Stomach (tissue), 9 donors: ENCODE results near the gene SUCO. TPM values are rescaled to one million over a fixed set of nuclear protein-coding genes. Genes with fewer than 3 reads are reported as not detected.
A peak's percentile ranks its signal among the peaks of the same experiment; 100 is the strongest.

ENCODE experiments used
- DNase-seq, 2 donors: peaks; one replicate each; pipeline versions ENCODE4 v3.0.0 to v3.0.0-alpha.2; 2013 to 2019
- H3K27ac ChIP-seq, 5 donors: fragments of 200-600 bp in 4 of 5; sonication (generic) in 4 of 5; one replicate each; pipeline ENCODE4 v1.5.1; 2013 to 2019; ENCODE audit warnings: mild to moderate bottlenecking in 1 of 5, moderate library complexity in 1 of 5
- H3K27me3 ChIP-seq, 3 donors: fragments of 200-600 bp; sonication (generic); one replicate each; pipeline ENCODE4 v1.5.1; 2017 to 2019; ENCODE audit warnings: mixed run types in 1 of 3
- H3K36me3 ChIP-seq, 4 donors: fragments of 200-600 bp; sonication (generic); 1 replicate in 3 of 4; 2 replicates in 1 of 4; pipeline ENCODE4 v1.5.1; 2016 to 2019
- H3K4me1 ChIP-seq, 4 donors: fragments of 200-600 bp; sonication (generic); one replicate each; pipeline ENCODE4 v1.5.1; 2016 to 2019
- H3K4me3 ChIP-seq, 4 donors: fragments of 200-600 bp; sonication (generic) in 3 of 4; one replicate each; pipeline ENCODE4 v1.5.1; 2016 to 2019; ENCODE audit warnings: mild to moderate bottlenecking in 1 of 4
- H3K9me3 ChIP-seq, 4 donors: fragments of 200-600 bp; sonication (generic); one replicate each; pipeline ENCODE4 v1.5.1; 2016 to 2019
- EP300 ChIP-seq: sonication (generic); formaldehyde crosslinking; IDR thresholded peaks from one replicate; pipeline ENCODE4 v1.6.1; 2017; ENCODE audit warnings: antibody characterized with exemption
- POLR2A ChIP-seq, 4 donors: fragments of 450-650 bp; IDR thresholded peaks; one replicate each; pipeline ENCODE4 v1.6.1; 2016; ENCODE audit warnings: antibody characterized with exemption in 4 of 4, control low read depth in 2 of 4, mild to moderate bottlenecking in 1 of 4, moderate library complexity in 1 of 4
- POLR2AphosphoS5 ChIP-seq, 3 donors: sonication (generic); formaldehyde crosslinking; IDR thresholded peaks; one replicate each; pipeline ENCODE4 v1.6.1; 2016; ENCODE audit warnings: antibody characterized with exemption in 3 of 3
- WGBS, 5 donors: extraction: QIAGEN DNeasy Blood & Tissue Kit in 3 of 5; methylation state at CpG; one replicate each; pipeline versions ENCODE4 v1.1.5 to v1.1.7; 2013 to 2018; 5-methylcytosine and 5-hydroxymethylcytosine counted together
- intact Hi-C: fragments of 100-400 bp; cut with DNase I; formaldehyde crosslinking; loops from one replicate; pipeline ENCODE4 v1.15.1; 2023; ENCODE audit warnings: low total_unique reads
- polyA plus RNA-seq, 3 donors: library from polyadenylated mRNA; stranded (reverse); fragments of 200-250 nt; gene quantifications; one replicate each; pipeline ENCODE4 v1.2.3, GENCODE V29; 2013
- total RNA-seq, 5 donors: library from RNA; depleted of rRNA; stranded (reverse); fragments of >200 nt; gene quantifications; one replicate each; pipeline versions ENCODE4 v1.1.0 to v1.2.3, GENCODE V29; 2014 to 2016
- TF ChIP-seq, protein P1 (sequence below), 7 experiments: fragments of 450-650 bp in 4 of 7; fragments of 200-600 bp in 3 of 7; sonication (generic) in 3 of 7; IDR thresholded peaks; one replicate each; pipeline ENCODE4 v1.5.1; 2016 to 2019; ENCODE audit warnings: antibody characterized with exemption in 7 of 7, control low read depth in 2 of 7, mild to moderate bottlenecking in 1 of 7
- donor health status: healthy with polysubstance abuse.
- donor health status: Bipolar disorder and iron deficiency.
- donor health status: healthy.

Gene SUCO
- total and polyA plus RNA-seq, 8 donors = 4.9 to 83.7 (median 15.8) TPM

DNA sequence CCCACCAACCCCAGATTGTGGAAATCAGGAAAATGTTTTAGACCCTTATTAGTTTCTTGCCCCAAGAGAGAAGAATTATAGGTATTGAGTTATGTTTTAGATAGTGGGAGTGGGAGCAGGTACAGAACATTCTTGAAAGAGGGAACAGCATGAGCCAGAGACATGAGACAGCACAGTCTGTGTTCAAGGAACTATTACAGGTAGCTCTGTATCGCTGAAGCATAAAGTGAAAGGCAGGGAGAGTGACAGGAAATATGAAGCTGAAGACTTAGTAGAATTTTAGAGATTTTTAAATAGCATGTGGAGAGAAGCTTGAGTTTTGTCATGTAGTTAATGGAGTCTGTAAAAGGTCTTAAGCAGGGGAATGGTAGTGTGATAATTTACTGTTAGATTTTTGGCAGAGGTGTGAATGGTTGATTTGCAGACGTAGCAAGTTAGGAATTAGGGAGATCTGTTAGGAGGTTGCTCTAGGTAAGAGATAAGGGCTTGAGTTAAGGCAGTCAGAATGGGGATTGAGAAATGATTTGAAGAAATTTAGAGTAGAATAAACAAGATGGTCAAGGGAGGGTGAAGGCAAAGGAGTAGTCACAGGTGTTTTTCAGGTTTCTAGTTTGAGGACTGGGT, 11.6 kb downstream of the SUCO start:
- Histone ChIP-seq H3K9me3 (no peaks in the 10 kb centered on the region), H3K4me1 (peaks cover 8 to 94% (median 45%) of the 10 kb centered on the region in 4 donors), H3K36me3 (no peaks in the 10 kb centered on the region), H3K4me3 (no peak overlapping the region), H3K27ac (no peak overlapping the region), H3K27me3 (no peaks in the 10 kb centered on the region)
- intact Hi-C loops = no loop called here
- TF ChIP-seq POLR2AphosphoS5 (IDR thresholded peaks at IDR 0.05) (no peak), POLR2A (IDR thresholded peaks at IDR 0.05) (no peak), EP300 (no peak)
- TF ChIP-seq, protein P1, sequence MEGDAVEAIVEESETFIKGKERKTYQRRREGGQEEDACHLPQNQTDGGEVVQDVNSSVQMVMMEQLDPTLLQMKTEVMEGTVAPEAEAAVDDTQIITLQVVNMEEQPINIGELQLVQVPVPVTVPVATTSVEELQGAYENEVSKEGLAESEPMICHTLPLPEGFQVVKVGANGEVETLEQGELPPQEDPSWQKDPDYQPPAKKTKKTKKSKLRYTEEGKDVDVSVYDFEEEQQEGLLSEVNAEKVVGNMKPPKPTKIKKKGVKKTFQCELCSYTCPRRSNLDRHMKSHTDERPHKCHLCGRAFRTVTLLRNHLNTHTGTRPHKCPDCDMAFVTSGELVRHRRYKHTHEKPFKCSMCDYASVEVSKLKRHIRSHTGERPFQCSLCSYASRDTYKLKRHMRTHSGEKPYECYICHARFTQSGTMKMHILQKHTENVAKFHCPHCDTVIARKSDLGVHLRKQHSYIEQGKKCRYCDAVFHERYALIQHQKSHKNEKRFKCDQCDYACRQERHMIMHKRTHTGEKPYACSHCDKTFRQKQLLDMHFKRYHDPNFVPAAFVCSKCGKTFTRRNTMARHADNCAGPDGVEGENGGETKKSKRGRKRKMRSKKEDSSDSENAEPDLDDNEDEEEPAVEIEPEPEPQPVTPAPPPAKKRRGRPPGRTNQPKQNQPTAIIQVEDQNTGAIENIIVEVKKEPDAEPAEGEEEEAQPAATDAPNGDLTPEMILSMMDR (IDR thresholded peaks at IDR 0.05) = no peak
- DNase-seq = no peak
- 45 to 76% (median 54%) methylated on average over 2 of the region's 2 CpGs for WGBS, 5 donors

DNA sequence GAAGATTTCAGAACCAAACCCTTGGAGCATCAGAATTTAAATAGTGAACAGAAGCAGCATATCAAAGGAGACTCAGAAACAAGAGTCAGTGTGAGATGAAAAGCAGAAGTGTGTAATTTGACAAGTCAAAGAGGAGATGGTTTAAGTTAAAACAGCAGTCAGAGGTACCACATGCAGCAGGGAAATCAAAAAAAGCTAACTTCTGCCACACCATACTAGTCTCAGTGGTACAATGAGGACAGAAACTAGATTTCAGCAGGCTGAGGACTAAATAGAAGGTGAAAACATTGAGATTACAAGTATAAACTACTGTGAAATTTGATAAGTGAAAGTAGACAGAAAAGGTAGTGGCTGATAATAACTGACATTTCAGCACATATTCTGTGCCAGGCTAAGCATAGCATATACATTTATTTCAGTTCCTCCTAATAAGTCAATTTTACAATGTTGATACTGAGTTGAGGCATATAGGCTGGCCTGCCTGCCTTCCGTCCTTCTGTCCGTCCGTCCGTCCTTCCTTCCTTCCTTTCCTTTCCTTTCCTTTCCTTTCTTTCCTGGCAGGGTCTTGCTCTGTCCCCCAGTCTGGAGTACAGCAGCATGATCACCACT, 12.6 kb downstream of the SUCO start:
- Histone ChIP-seq H3K9me3 (no peaks in the 10 kb centered on the region), H3K4me3 (no peak overlapping the region), H3K27ac (no peak overlapping the region), H3K27me3 (no peaks in the 10 kb centered on the region), H3K36me3 (no peaks in the 10 kb centered on the region), H3K4me1 (peaks cover 8 to 96% (median 45%) of the 10 kb centered on the region in 4 donors)
- 84 to 93% (median 92%) methylated on average over 4 of the region's 4 CpGs for WGBS, 5 donors
- intact Hi-C loops = no loop called here
- TF ChIP-seq POLR2AphosphoS5 (IDR thresholded peaks at IDR 0.05) (no peak), POLR2A (IDR thresholded peaks at IDR 0.05) (no peak), EP300 (no peak)
- TF ChIP-seq, protein P1 (IDR thresholded peaks at IDR 0.05) = no peak
- no peak for DNase-seq

DNA sequence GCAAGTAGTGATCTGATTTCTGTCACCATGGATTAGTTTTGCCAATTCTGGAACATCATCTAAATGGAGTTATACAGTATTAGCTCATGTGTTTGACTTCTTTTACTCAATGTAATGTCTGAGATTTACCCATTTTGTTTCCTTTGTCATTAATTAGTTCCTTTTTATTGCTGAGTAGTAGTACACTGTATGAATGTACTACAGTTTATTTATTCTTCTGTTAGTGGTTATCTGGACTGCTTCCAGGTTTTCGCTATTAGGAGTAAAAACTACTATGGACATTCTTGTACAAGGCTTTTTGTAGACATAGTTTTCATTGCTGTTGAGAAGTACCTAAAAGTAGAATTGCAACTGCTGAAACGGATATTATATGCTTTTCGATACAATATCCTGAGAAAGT, 14.1 kb downstream of the SUCO start:
- DNase-seq = peak in 1 of 2 donors; percentile 54
- WGBS, 5 donors = 27 to 59% (median 39%) methylated on average over 3 of the region's 3 CpGs
- H3K27ac ChIP-seq = no peak overlapping the region
- peaks cover 8 to 91% (median 42%) of the 10 kb centered on the region in 4 donors for H3K4me1 ChIP-seq
- H3K9me3 ChIP-seq = no peaks in the 10 kb centered on the region
- intact Hi-C loops = no loop called here
- no peaks in the 10 kb centered on the region for H3K36me3 ChIP-seq
- no peak overlapping the region for H3K4me3 ChIP-seq
- no peak for TF ChIP-seq POLR2A (IDR thresholded peaks at IDR 0.05)
- no peak for TF ChIP-seq POLR2AphosphoS5 (IDR thresholded peaks at IDR 0.05)
- no peak for TF ChIP-seq EP300
- TF ChIP-seq, protein P1 (IDR thresholded peaks at IDR 0.05) = no peak
- no peaks in the 10 kb centered on the region for H3K27me3 ChIP-seq

DNA sequence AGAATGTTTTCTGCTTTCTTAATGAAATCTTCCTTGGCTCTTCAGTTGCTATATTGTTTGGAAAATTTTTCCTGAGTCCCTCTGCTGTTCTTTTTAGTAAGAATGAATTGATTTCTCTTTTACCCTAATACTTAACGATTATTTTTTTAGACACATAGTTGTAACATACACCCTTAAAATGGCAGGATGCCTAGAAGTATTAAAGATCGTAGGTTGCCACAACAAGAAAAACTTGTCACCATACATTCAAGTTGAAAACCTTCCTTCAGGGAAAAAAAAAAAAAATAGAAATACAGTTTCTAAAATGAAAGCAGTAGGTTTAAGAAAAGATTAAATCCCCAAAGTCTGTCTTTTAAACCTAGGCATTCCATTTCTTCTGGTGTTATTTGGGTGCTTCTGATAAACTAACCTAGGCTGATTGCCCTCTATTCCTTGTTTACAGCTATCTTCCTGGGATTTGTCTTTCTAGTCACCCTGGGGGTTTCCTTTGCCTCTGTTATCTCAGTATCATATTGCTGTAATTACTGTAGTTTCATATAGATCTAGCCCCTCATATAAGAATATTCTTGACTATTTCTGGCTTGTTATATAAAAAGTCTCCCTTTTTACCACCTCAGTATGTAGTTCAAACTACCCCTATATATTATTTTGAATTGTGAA, 16.8 kb downstream of the SUCO start:
- intact Hi-C loops = no loop called here
- WGBS, 5 donors = 23 to 42% (median 32%) methylated on average over 2 of the region's 2 CpGs
- no peaks in the 10 kb centered on the region for H3K9me3 ChIP-seq
- no peaks in the 10 kb centered on the region for H3K27me3 ChIP-seq
- H3K4me1 ChIP-seq = peaks cover 0 to 65% (median 25%) of the 10 kb centered on the region in 4 donors
- H3K36me3 ChIP-seq = no peaks in the 10 kb centered on the region
- H3K27ac ChIP-seq = no peak overlapping the region
- H3K4me3 ChIP-seq = no peak overlapping the region
- no peak for TF ChIP-seq POLR2AphosphoS5 (IDR thresholded peaks at IDR 0.05)
- no peak for TF ChIP-seq POLR2A (IDR thresholded peaks at IDR 0.05)
- TF ChIP-seq, protein P1 (IDR thresholded peaks at IDR 0.05) = no peak
- no peak for TF ChIP-seq EP300
- no peak for DNase-seq
